HCT116 (cell line): ENCODE measurements around the gene IL1RL1. TPM values are rescaled to one million over a fixed set of nuclear protein-coding genes. Genes with fewer than 3 reads are reported as not detected.

Experiments
- ATAC-seq: fragments of 200-7000 bp; cut with Tn5 transposase; 2 replicates; pipeline ENCODE4 v1.9.1; 2020; ENCODE audit warnings: mild to moderate bottlenecking, moderate library complexity
- BruUV-seq: library from RNA; stranded (reverse); fragments of 400-500 nt; replicated peaks from 2 replicates; lab custom pipeline; 2021; lab: Mats Ljungman, UMichigan
- CTCF ChIA-PET: fragments of 300-600 bp; sonication (Branson Sonifier 250); formaldehyde crosslinking; loops from one replicate; lab custom pipeline; 2021; ENCODE audit warnings: antibody characterized with exemption; lab: Charles Lee
- POLR2A ChIA-PET: fragments of 300-600, 350-600 bp; sonication (Branson Sonifier 250); formaldehyde crosslinking; loops from one replicate; lab custom pipeline; 2021; ENCODE audit warnings: antibody characterized with exemption; lab: Charles Lee
- RAD21 ChIA-PET, 2 experiments: fragments of 300-600 bp; sonication (Branson Sonifier 250); formaldehyde crosslinking; loops; one replicate each; lab custom pipeline; 2023; ENCODE audit warnings: low total read pairs in 2 of 2; ENCODE audit not compliant: uncharacterized antibody in 2 of 2, unreplicated experiment in 2 of 2, low non-redundant PET in 1 of 2; lab: Charles Lee
- DNase-seq: peaks from one replicate; pipeline ENCODE4 v3.0.0-alpha.2; 2010; ENCODE audit warnings: low read depth, low spot score
- H2AFZ ChIP-seq: fragments of 200-600 bp; shearing (Covaris generic), sonication (generic); 2 replicates; pipeline ENCODE4 v1.6.1; 2017; ENCODE audit warnings: low read depth, mixed run types, mixed read lengths, antibody characterized with exemption, low read length; ENCODE audit not compliant: poor library complexity, severe bottlenecking
- H3K27ac ChIP-seq: 2 replicates; pipeline ENCODE4 v1.5.1; 2012; ENCODE audit warnings: low read depth, low read length
- H3K27me3 ChIP-seq: fragments of 200-600 bp; sonication (generic); 2 replicates; pipeline ENCODE4 v1.6.1; 2016; ENCODE audit warnings: mixed run types, low read length, mixed read lengths; ENCODE audit not compliant: insufficient read depth
- H3K36me3 ChIP-seq, 2 experiments: fragments of 200-500 bp in 1 of 2; fragments of 200-600 bp in 1 of 2; sonication (Bioruptor generic) in 1 of 2; sonication (generic) in 1 of 2; 2 replicates each; pipeline versions ENCODE4 v1.5.1 to v1.6.1; 2014 to 2016; ENCODE audit warnings: low read length in 2 of 2, inconsistent platforms in 1 of 2, mixed read lengths in 1 of 2, mixed run types in 1 of 2; ENCODE audit not compliant: insufficient read depth in 2 of 2, control insufficient read depth in 1 of 2
- H3K4me1 ChIP-seq, 2 experiments: fragments of 200-600 bp in 1 of 2; sonication (generic) in 1 of 2; 2 replicates each; pipeline versions ENCODE4 v1.5.1 to v1.6.1; 2012 to 2017; ENCODE audit warnings: low read length in 2 of 2, inconsistent platforms in 1 of 2, mild to moderate bottlenecking in 1 of 2, mixed read lengths in 1 of 2, mixed run types in 1 of 2, moderate library complexity in 1 of 2; ENCODE audit not compliant: insufficient read depth in 2 of 2, control insufficient read depth in 1 of 2
- H3K4me2 ChIP-seq: fragments of 200-600 bp; sonication (generic); 2 replicates; pipeline ENCODE4 v1.6.1; 2017; ENCODE audit warnings: mixed run types, low read length, mixed read lengths
- H3K4me3 ChIP-seq, 2 experiments: fragments of 200-600 bp in 1 of 2; sonication (generic) in 1 of 2; replicated peaks in 1 of 2; 2 replicates each; pipeline ENCODE4 v1.5.1; 2011 to 2016; ENCODE audit warnings: low read length in 2 of 2, control low read depth in 1 of 2, low read depth in 1 of 2, mild to moderate bottlenecking in 1 of 2, mixed read lengths in 1 of 2, mixed run types in 1 of 2
- H3K79me2 ChIP-seq: fragments of 200-600 bp; sonication (generic); 2 replicates; pipeline ENCODE4 v1.6.1; 2017; ENCODE audit warnings: mild to moderate bottlenecking, mixed run types, low read length, moderate library complexity, mixed read lengths; ENCODE audit not compliant: insufficient read depth
- H3K9ac ChIP-seq: fragments of 200-600 bp; sonication (generic); 2 replicates; pipeline ENCODE4 v1.6.1; 2016; ENCODE audit warnings: low read length, mixed read lengths
- H3K9me2 ChIP-seq: fragments of 200-600 bp; sonication (generic), shearing (Covaris generic); 2 replicates; pipeline ENCODE4 v1.6.1; 2017; ENCODE audit warnings: mixed run types, mild to moderate bottlenecking, moderate library complexity; ENCODE audit not compliant: insufficient read depth
- H3K9me3 ChIP-seq, 2 experiments: fragments of 200-500 bp in 1 of 2; fragments of 200-600 bp in 1 of 2; sonication (Bioruptor generic) in 1 of 2; sonication (generic) in 1 of 2; 2 replicates each; pipeline ENCODE4 v1.6.1; 2014 to 2017; ENCODE audit warnings: low read length in 2 of 2, mixed read lengths in 2 of 2, inconsistent platforms in 1 of 2, low read depth in 1 of 2, mild to moderate bottlenecking in 1 of 2, mixed run types in 1 of 2, moderate library complexity in 1 of 2; ENCODE audit not compliant: control insufficient read depth in 1 of 2, insufficient read depth in 1 of 2
- H4K20me1 ChIP-seq: fragments of 200-600 bp; sonication (generic), shearing (Covaris generic); 2 replicates; pipeline ENCODE4 v1.6.1; 2017; ENCODE audit warnings: mixed run types, mild to moderate bottlenecking, moderate library complexity; ENCODE audit not compliant: insufficient read depth
- CBX3 ChIP-seq: IDR thresholded peaks from 2 replicates; pipeline ENCODE4 v1.6.1; 2012; ENCODE audit warnings: low read depth
- CEBPB ChIP-seq: IDR thresholded peaks from 2 replicates; pipeline ENCODE4 v1.6.1; 2012; ENCODE audit warnings: low read depth
- ELF1 ChIP-seq: IDR thresholded peaks from 2 replicates; pipeline ENCODE4 v1.6.1; 2012; ENCODE audit warnings: low read depth, borderline replicate concordance
- EZH2 ChIP-seq: fragments of 200-600 bp; sonication (generic); IDR thresholded peaks from 2 replicates; pipeline ENCODE4 v1.6.1; 2017; ENCODE audit warnings: antibody characterized with exemption, mixed run types
- EZH2phosphoT487 ChIP-seq: fragments of 200-600 bp; IDR thresholded peaks from 2 replicates; pipeline ENCODE4 v1.6.1; 2018; ENCODE audit warnings: antibody characterized with exemption, borderline replicate concordance
- FOSL1 ChIP-seq: IDR thresholded peaks from 2 replicates; pipeline ENCODE4 v1.6.1; 2012; ENCODE audit warnings: low read depth
- JUND ChIP-seq: IDR thresholded peaks from 2 replicates; pipeline ENCODE4 v1.6.1; 2012
- POLR2A ChIP-seq: IDR thresholded peaks from 2 replicates; pipeline ENCODE4 v1.7.0; 2011; ENCODE audit warnings: borderline replicate concordance; ENCODE audit not compliant: insufficient read depth, insufficient read length; ENCODE audit errors: extremely low read depth
- RAD21 ChIP-seq: IDR thresholded peaks from 2 replicates; pipeline ENCODE4 v1.6.1; 2012; ENCODE audit warnings: low read depth, mild to moderate bottlenecking
- SIN3A ChIP-seq: IDR thresholded peaks from 2 replicates; pipeline ENCODE4 v1.6.1; 2012; ENCODE audit warnings: low read depth
- SP1 ChIP-seq: IDR thresholded peaks from 2 replicates; pipeline ENCODE4 v1.6.1; 2012; ENCODE audit warnings: low read depth
- SRF ChIP-seq: IDR thresholded peaks from 2 replicates; pipeline ENCODE4 v1.6.1; 2012; ENCODE audit warnings: low read depth
- TCF7L2 ChIP-seq: IDR thresholded peaks from 2 replicates; pipeline ENCODE4 v1.7.0; 2011; ENCODE audit warnings: borderline replicate concordance, inconsistent platforms; ENCODE audit not compliant: insufficient read depth, insufficient read length; ENCODE audit errors: extremely low read depth
- YY1 ChIP-seq: IDR thresholded peaks from 2 replicates; pipeline ENCODE4 v1.6.1; 2011; ENCODE audit warnings: low read length, low read depth, moderate library complexity, mild to moderate bottlenecking; ENCODE audit not compliant: insufficient replicate concordance; ENCODE audit errors: extremely low read depth
- ZNF274 ChIP-seq: fragments of 200-500 bp; sonication (Bioruptor generic); IDR thresholded peaks from 2 replicates; pipeline ENCODE4 v1.6.1; 2014; ENCODE audit warnings: mild to moderate bottlenecking, low read depth, low read length, inconsistent platforms
- intact Hi-C: fragments of 100-400 bp; cut with micrococcal nuclease; formaldehyde crosslinking; loops from 2 replicates; pipeline ENCODE4 v1.10.0; 2022
- total RNA-seq: library from RNA; stranded (reverse); gene quantifications from one replicate; pipeline ENCODE4 v1.2.1, GENCODE V29; 2021; ENCODE audit not compliant: unreplicated experiment
- TF ChIP-seq, protein P1 (sequence below): IDR thresholded peaks from 2 replicates; pipeline ENCODE4 v1.6.1; 2012
- TF ChIP-seq, protein P2 (sequence below): IDR thresholded peaks from 2 replicates; pipeline ENCODE4 v1.6.1; 2012
- TF ChIP-seq, protein P3 (sequence below), 3 experiments: fragments of 200-600 bp in 1 of 3; sonication (generic) in 1 of 3; IDR thresholded peaks in 2 of 3; conservative IDR thresholded peaks in 1 of 3; 2 replicates each; pipeline ENCODE4 v1.5.1; 2012 to 2017; ENCODE audit warnings: low read depth in 2 of 3, low read length in 2 of 3, antibody characterized with exemption in 1 of 3, borderline replicate concordance in 1 of 3, control low read depth in 1 of 3, mild to moderate bottlenecking in 1 of 3, mixed read lengths in 1 of 3, mixed run types in 1 of 3, moderate library complexity in 1 of 3; ENCODE audit not compliant: insufficient read depth in 1 of 3
- TF ChIP-seq, protein P4 (sequence below): IDR thresholded peaks from 2 replicates; pipeline ENCODE4 v1.6.1; 2012; ENCODE audit warnings: low read depth
- TF ChIP-seq, protein P5 (sequence below): IDR thresholded peaks from 2 replicates; pipeline ENCODE4 v1.6.1; 2011; ENCODE audit warnings: mild to moderate bottlenecking, low read length, moderate library complexity; ENCODE audit not compliant: insufficient replicate concordance; ENCODE audit errors: extremely low read depth

IL1RL1 gene
- total RNA-seq, 1 experiment from 2014 or later = not detected

DNA sequence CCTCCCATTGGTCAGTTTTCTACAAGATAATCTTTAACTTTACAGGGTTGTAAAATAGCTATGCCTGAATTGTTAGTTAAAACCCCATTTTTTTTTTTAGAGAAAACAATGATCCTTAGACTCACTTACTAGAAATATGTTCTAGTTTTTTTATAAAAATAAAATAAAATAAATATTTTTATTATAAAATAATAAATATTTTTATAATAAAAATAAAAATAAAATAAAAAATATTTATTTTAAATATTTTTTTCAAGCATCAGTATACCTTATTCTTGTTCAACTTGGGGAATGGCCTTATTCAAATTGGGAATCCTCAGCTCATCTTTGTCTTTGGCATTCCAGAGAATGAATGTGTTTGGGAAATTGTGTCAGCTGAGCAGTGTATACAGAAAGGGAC lies 20.8 kb upstream of the IL1RL1 start:
- no peak for ATAC-seq
- RAD21 ChIA-PET = no interaction called here
- H3K36me3 ChIP-seq = no peaks in the 10 kb centered on the region
- BruUV-seq = no TSS peak
- TF ChIP-seq ELF1 = no peak
- TF ChIP-seq, protein P1, sequence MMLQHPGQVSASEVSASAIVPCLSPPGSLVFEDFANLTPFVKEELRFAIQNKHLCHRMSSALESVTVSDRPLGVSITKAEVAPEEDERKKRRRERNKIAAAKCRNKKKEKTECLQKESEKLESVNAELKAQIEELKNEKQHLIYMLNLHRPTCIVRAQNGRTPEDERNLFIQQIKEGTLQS = no peak
- TF ChIP-seq TCF7L2 = no peak
- no peak for TF ChIP-seq ZNF274
- TF ChIP-seq FOSL1 = no peak
- TF ChIP-seq CEBPB = no peak
- TF ChIP-seq EZH2phosphoT487 = no peak
- TF ChIP-seq CBX3 = no peak
- TF ChIP-seq SIN3A = no peak
- TF ChIP-seq YY1 = no peak
- no peak for TF ChIP-seq SRF
- no peak for TF ChIP-seq SP1
- TF ChIP-seq, protein P2, sequence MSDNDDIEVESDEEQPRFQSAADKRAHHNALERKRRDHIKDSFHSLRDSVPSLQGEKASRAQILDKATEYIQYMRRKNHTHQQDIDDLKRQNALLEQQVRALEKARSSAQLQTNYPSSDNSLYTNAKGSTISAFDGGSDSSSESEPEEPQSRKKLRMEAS = no peak
- TF ChIP-seq, protein P3, sequence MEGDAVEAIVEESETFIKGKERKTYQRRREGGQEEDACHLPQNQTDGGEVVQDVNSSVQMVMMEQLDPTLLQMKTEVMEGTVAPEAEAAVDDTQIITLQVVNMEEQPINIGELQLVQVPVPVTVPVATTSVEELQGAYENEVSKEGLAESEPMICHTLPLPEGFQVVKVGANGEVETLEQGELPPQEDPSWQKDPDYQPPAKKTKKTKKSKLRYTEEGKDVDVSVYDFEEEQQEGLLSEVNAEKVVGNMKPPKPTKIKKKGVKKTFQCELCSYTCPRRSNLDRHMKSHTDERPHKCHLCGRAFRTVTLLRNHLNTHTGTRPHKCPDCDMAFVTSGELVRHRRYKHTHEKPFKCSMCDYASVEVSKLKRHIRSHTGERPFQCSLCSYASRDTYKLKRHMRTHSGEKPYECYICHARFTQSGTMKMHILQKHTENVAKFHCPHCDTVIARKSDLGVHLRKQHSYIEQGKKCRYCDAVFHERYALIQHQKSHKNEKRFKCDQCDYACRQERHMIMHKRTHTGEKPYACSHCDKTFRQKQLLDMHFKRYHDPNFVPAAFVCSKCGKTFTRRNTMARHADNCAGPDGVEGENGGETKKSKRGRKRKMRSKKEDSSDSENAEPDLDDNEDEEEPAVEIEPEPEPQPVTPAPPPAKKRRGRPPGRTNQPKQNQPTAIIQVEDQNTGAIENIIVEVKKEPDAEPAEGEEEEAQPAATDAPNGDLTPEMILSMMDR (IDR thresholded peaks at IDR 0.05 in 2 of 3, conservative IDR thresholded peaks at IDR 0.05 in 1 of 3; ENCODE audit: borderline replicate concordance in 1 of 3, insufficient read depth in 1 of 3, low read depth in 2 of 3, low read length in 2 of 3) = no peak
- TF ChIP-seq POLR2A = no peak
- TF ChIP-seq, protein P4, sequence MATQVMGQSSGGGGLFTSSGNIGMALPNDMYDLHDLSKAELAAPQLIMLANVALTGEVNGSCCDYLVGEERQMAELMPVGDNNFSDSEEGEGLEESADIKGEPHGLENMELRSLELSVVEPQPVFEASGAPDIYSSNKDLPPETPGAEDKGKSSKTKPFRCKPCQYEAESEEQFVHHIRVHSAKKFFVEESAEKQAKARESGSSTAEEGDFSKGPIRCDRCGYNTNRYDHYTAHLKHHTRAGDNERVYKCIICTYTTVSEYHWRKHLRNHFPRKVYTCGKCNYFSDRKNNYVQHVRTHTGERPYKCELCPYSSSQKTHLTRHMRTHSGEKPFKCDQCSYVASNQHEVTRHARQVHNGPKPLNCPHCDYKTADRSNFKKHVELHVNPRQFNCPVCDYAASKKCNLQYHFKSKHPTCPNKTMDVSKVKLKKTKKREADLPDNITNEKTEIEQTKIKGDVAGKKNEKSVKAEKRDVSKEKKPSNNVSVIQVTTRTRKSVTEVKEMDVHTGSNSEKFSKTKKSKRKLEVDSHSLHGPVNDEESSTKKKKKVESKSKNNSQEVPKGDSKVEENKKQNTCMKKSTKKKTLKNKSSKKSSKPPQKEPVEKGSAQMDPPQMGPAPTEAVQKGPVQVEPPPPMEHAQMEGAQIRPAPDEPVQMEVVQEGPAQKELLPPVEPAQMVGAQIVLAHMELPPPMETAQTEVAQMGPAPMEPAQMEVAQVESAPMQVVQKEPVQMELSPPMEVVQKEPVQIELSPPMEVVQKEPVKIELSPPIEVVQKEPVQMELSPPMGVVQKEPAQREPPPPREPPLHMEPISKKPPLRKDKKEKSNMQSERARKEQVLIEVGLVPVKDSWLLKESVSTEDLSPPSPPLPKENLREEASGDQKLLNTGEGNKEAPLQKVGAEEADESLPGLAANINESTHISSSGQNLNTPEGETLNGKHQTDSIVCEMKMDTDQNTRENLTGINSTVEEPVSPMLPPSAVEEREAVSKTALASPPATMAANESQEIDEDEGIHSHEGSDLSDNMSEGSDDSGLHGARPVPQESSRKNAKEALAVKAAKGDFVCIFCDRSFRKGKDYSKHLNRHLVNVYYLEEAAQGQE = no peak
- no peak for TF ChIP-seq RAD21
- TF ChIP-seq JUND = no peak
- TF ChIP-seq, protein P5, sequence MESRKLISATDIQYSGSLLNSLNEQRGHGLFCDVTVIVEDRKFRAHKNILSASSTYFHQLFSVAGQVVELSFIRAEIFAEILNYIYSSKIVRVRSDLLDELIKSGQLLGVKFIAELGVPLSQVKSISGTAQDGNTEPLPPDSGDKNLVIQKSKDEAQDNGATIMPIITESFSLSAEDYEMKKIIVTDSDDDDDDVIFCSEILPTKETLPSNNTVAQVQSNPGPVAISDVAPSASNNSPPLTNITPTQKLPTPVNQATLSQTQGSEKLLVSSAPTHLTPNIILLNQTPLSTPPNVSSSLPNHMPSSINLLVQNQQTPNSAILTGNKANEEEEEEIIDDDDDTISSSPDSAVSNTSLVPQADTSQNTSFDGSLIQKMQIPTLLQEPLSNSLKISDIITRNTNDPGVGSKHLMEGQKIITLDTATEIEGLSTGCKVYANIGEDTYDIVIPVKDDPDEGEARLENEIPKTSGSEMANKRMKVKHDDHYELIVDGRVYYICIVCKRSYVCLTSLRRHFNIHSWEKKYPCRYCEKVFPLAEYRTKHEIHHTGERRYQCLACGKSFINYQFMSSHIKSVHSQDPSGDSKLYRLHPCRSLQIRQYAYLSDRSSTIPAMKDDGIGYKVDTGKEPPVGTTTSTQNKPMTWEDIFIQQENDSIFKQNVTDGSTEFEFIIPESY = no peak
- TF ChIP-seq EZH2 = no peak
- TF ChIP-seq, all 23 proteins: peak for 0
- Histone ChIP-seq H3K27me3 (peaks cover 10% of the 10 kb centered on the region), H4K20me1 (no peaks in the 10 kb centered on the region), H3K9ac (no peak overlapping the region), H3K79me2 (no peaks in the 10 kb centered on the region), H3K9me3 (no peaks in the 10 kb centered on the region), H3K27ac (no peak overlapping the region), H2AFZ (no peak overlapping the region), H3K4me2 (no peak overlapping the region), H3K4me3 (no peak overlapping the region), H3K9me2 (no peaks in the 10 kb centered on the region), H3K4me1 (no peaks in the 10 kb centered on the region)
- ChIA-PET POLR2A (no interaction called here), CTCF (interaction anchor here (0.8 to 1.2 kb wide), 2 partner anchors 50 to 270 kb away, joined by 3 to 4 read pairs; no protein-coding TSS in a partner anchor)
- intact Hi-C loops = no loop called here
- no peak for DNase-seq
